NCI-H524 (cell line): Measurements from ENCODE around the gene TANGO2.

Experiments
- DNase-seq, 2 experiments: peaks; one replicate each; lab custom pipeline; 2025; lab: John Stamatoyannopoulos, UW

TANGO2 gene

GRCh38 chr22:19983741-19984140 lies 37.2 kb upstream of the TANGO2 start:
- DNase-seq: no peak

- DNase-seq: no peak
Measured at GRCh38 chr22:19984201-19984753, 36.6 kb upstream of the TANGO2 start.

- no peak for DNase-seq
Measured at GRCh38 chr22:19984851-19985811, 35.8 kb upstream of the TANGO2 start.

- no peak for DNase-seq
Measured at GRCh38 chr22:19986011-19986409, 34.9 kb upstream of the TANGO2 start.

- DNase-seq: peak in 1 of 2 experiments; percentile 33
Measured at GRCh38 chr22:19986410-19987341, 34.2 kb upstream of the TANGO2 start.

GRCh38 chr22:19987394-19988306 lies 33.3 kb upstream of the TANGO2 start:
- no peak for DNase-seq

- no peak for DNase-seq
Measured at GRCh38 chr22:19988331-19988808, 32.5 kb upstream of the TANGO2 start.

GRCh38 chr22:19988965-19989724 lies 31.8 kb upstream of the TANGO2 start:
- DNase-seq: no peak

GRCh38 chr22:19989725-19990067 lies 31.2 kb upstream of the TANGO2 start:
- DNase-seq: no peak

- DNase-seq: no peak
Measured at GRCh38 chr22:19990188-19990587, 30.7 kb upstream of the TANGO2 start.

GRCh38 chr22:19990609-19991394 lies 30.1 kb upstream of the TANGO2 start:
- no peak for DNase-seq

- no peak for DNase-seq
Measured at GRCh38 chr22:19991395-19991644, 29.6 kb upstream of the TANGO2 start.

- no peak for DNase-seq
Measured at GRCh38 chr22:19991645-19992451, 29.1 kb upstream of the TANGO2 start.

GRCh38 chr22:19992481-19992911 lies 28.4 kb upstream of the TANGO2 start:
- DNase-seq: no peak

GRCh38 chr22:19992921-19993355 lies 28.0 kb upstream of the TANGO2 start:
- no peak for DNase-seq

GRCh38 chr22:19993926-19994325 lies 27.0 kb upstream of the TANGO2 start:
- no peak for DNase-seq

- no peak for DNase-seq
Measured at GRCh38 chr22:19994851-19995610, 25.9 kb upstream of the TANGO2 start.
